Measurements from ENCODE around the gene OR5K2.

GRCh38 chr3:98528474-98529346, 31.2 kb downstream of the OR5K2 start:
- TF ChIP-seq CTCF (IDR thresholded peaks at IDR 0.05; ENCODE audit: low read depth, low read length) (no peak), POLR2A (IDR thresholded peaks at IDR 0.05; ENCODE audit: extremely low read depth, insufficient read length) (no peak), MAX (IDR thresholded peaks at IDR 0.05; ENCODE audit: low read depth, low read length) (no peak)
